Transverse colon (tissue), 4 donors: ENCODE results near the gene CADM1. TPM values are rescaled to one million over a fixed set of nuclear protein-coding genes. Genes with fewer than 3 reads are reported as not detected.

Experiments
- DNase-seq: peaks from one replicate; pipeline ENCODE4 v3.0.0-alpha.2; 2019
- H3K27ac ChIP-seq, 4 donors: fragments of 200-600 bp; sonication (generic); 2 replicates each; pipeline ENCODE4 v1.5.1; 2016 to 2018; ENCODE audit warnings: inconsistent platforms in 4 of 4
- H3K27me3 ChIP-seq: fragments of 200-600 bp; sonication (generic); 2 replicates; pipeline ENCODE4 v1.5.1; 2017; ENCODE audit warnings: inconsistent platforms
- H3K36me3 ChIP-seq, 4 donors: fragments of 200-600 bp; sonication (generic); 2 replicates each; pipeline ENCODE4 v1.5.1; 2017 to 2019; ENCODE audit warnings: inconsistent platforms in 4 of 4
- H3K4me1 ChIP-seq, 4 donors: fragments of 200-600 bp; sonication (generic); 2 replicates each; pipeline ENCODE4 v1.5.1; 2017 to 2020; ENCODE audit warnings: inconsistent platforms in 4 of 4
- H3K4me3 ChIP-seq, 4 donors: fragments of 200-600 bp; sonication (generic); 1 replicate in 1 of 4; 2 replicates in 3 of 4; pipeline versions ENCODE4 v1.5.1 to v1.6.1; 2017 to 2019; ENCODE audit warnings: inconsistent platforms in 4 of 4
- H3K9me3 ChIP-seq, 2 donors: fragments of 200-600 bp; sonication (generic); 2 replicates each; pipeline ENCODE4 v1.5.1; 2017 to 2019; ENCODE audit warnings: inconsistent platforms in 2 of 2
- CTCF ChIP-seq, 5 experiments: fragments of 200-600 bp in 3 of 5; fragments of 450-650 bp in 2 of 5; sonication (generic) in 3 of 5; IDR thresholded peaks; 1 replicate in 2 of 5; 2 replicates in 3 of 5; pipeline ENCODE4 v1.5.1; 2016 to 2017; ENCODE audit warnings: antibody characterized with exemption in 5 of 5, inconsistent platforms in 3 of 5, mild to moderate bottlenecking in 2 of 5, moderate library complexity in 1 of 5
- EP300 ChIP-seq: sonication (generic); formaldehyde crosslinking; IDR thresholded peaks from one replicate; pipeline ENCODE4 v1.6.1; 2017; ENCODE audit warnings: antibody characterized with exemption, low read depth
- POLR2A ChIP-seq: fragments of 450-650 bp; IDR thresholded peaks from one replicate; pipeline ENCODE4 v1.6.1; 2016; ENCODE audit warnings: antibody characterized with exemption, mild to moderate bottlenecking, moderate library complexity
- POLR2AphosphoS5 ChIP-seq, 3 donors: sonication (generic); formaldehyde crosslinking; IDR thresholded peaks; one replicate each; pipeline ENCODE4 v1.6.1; 2016; ENCODE audit warnings: antibody characterized with exemption in 3 of 3
- WGBS, 2 donors: methylation state at CpG; one replicate each; pipeline ENCODE4 v1.1.5; 2018; ENCODE audit warnings: low coverage in 1 of 2; 5-methylcytosine and 5-hydroxymethylcytosine counted together
- in situ Hi-C, 4 donors: fragments of 200-750 bp; cut with MboI; loops; one replicate each; pipeline versions ENCODE4 v1.15.0 to v1.15.1; 2017; ENCODE audit warnings: low sequenced_read_pairs in 3 of 4, low pct_ligation_motif_present in 1 of 4, low pct_unique_long_range_greater_than_20kb in 1 of 4
- intact Hi-C: fragments of 100-400 bp; cut with DNase I; formaldehyde crosslinking; loops from one replicate; pipeline ENCODE4 v1.15.1; 2023; ENCODE audit warnings: low total_unique reads
- total RNA-seq, 4 donors: library from RNA; depleted of rRNA; stranded (reverse); fragments of >200 nt; gene quantifications; one replicate each; pipeline ENCODE4 v1.1.0, GENCODE V29; 2016

Gene CADM1
- total RNA-seq, 4 donors from 2014 or later: 2.8 to 6.4 (median 3.7) TPM

DNA sequence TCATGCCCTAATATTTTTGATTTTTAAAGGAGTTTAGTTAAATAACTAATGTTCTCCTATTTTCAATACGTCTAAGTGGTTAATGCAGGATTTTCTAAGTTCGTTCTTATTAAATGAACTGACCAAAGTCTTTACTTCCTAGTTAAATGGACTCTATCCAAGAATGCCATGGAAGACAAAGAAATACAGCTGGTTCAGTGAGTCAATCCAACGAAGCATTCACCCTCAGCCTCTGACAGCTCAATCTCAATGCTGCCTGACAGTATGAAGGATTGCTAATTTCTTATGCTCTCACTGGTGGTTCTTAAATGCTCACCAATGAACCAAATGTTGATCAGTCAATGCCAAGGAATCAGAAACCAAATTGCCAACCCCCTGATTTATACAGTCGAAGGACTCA lies 219.4 kb downstream of the CADM1 start:
- DNase-seq: no peak
- Histone ChIP-seq H3K4me3 (no peak overlapping the region), H3K27me3 (no peaks in the 10 kb centered on the region), H3K4me1 (peaks cover 0 to 15% (median 8%) of the 10 kb centered on the region in 4 donors), H3K9me3 (no peaks in the 10 kb centered on the region), H3K36me3 (no peaks in the 10 kb centered on the region), H3K27ac (no peak overlapping the region)
- intact Hi-C loops (no loop called here), in situ Hi-C loops (no loop called here)
- WGBS, 2 donors: 67 to 82% methylated on average over 3 to 4 of the region's 4 CpGs
- no peak for TF ChIP-seq EP300
- TF ChIP-seq CTCF (IDR thresholded peaks at IDR 0.05): no peak
- TF ChIP-seq POLR2A: no peak
- no peak for TF ChIP-seq POLR2AphosphoS5 (IDR thresholded peaks at IDR 0.05)

- WGBS, 2 donors: 73 to 81% methylated on average over 4 of the region's 4 CpGs
- Histone ChIP-seq H3K27me3 (no peaks in the 10 kb centered on the region), H3K9me3 (no peaks in the 10 kb centered on the region), H3K36me3 (no peaks in the 10 kb centered on the region), H3K27ac (no peak overlapping the region), H3K4me1 (peaks cover 0 to 16% (median 8%) of the 10 kb centered on the region in 4 donors), H3K4me3 (no peak overlapping the region)
- no peak for TF ChIP-seq CTCF (IDR thresholded peaks at IDR 0.05)
- TF ChIP-seq EP300: no peak
- no peak for TF ChIP-seq POLR2A
- no peak for TF ChIP-seq POLR2AphosphoS5 (IDR thresholded peaks at IDR 0.05)
- in situ Hi-C loops: no loop called here
- no peak for DNase-seq
- intact Hi-C loops: no loop called here
These were observed 221.3 kb downstream of the CADM1 start for GRCh38 chr11:115282923-115283322.

DNA sequence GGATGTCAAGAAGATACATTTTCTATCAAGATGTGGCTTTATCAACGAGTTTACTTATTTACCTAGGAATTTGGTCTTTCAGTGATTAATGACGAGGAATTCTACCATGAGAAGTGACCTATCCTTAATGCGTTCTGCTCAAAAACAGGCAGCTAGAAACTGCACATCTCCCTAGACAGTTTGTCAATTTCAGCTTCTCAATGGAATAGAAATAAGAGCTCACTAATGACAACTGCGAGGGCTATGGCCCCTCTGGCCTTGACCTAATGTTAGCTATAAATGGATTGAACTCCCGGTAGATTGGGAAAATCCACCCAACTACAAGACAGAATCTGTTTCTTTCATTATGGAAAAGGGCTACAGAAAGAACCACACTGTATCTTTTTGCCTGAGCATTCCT lies 223.4 kb downstream of the CADM1 start:
- intact Hi-C loops (no loop called here), in situ Hi-C loops (no loop called here)
- Histone ChIP-seq H3K27ac (no peak overlapping the region), H3K27me3 (no peaks in the 10 kb centered on the region), H3K36me3 (no peaks in the 10 kb centered on the region), H3K4me1 (peaks cover 0 to 16% (median 8%) of the 10 kb centered on the region in 4 donors), H3K4me3 (no peak overlapping the region), H3K9me3 (no peaks in the 10 kb centered on the region)
- TF ChIP-seq CTCF (IDR thresholded peaks at IDR 0.05) (no peak), POLR2AphosphoS5 (IDR thresholded peaks at IDR 0.05) (no peak), EP300 (no peak), POLR2A (no peak)
- DNase-seq: no peak
- WGBS, 2 donors: 65 to 74% methylated on average over 5 of the region's 5 CpGs

GRCh38 chr11:115279813-115280761 lies 224.1 kb downstream of the CADM1 start:
- Histone ChIP-seq H3K4me1 (peaks cover 0 to 16% (median 8%) of the 10 kb centered on the region in 4 donors), H3K4me3 (no peak overlapping the region), H3K27me3 (no peaks in the 10 kb centered on the region), H3K27ac (no peak overlapping the region), H3K36me3 (no peaks in the 10 kb centered on the region), H3K9me3 (no peaks in the 10 kb centered on the region)
- in situ Hi-C loops (no loop called here), intact Hi-C loops (no loop called here)
- DNase-seq: no peak
- 57 to 60% methylated on average over 9 to 10 of the region's 10 CpGs for WGBS, 2 donors
- TF ChIP-seq CTCF (IDR thresholded peaks at IDR 0.05) (no peak), POLR2A (no peak), EP300 (no peak), POLR2AphosphoS5 (IDR thresholded peaks at IDR 0.05) (no peak)
